Measurements from ENCODE around the gene LRRC37A2. TPM values are rescaled to one million over a fixed set of nuclear protein-coding genes. Genes with fewer than 3 reads are reported as not detected.
"Not testable (repeated sequence)": the region's sequence is repeated elsewhere in the genome, so short reads cannot be mapped to it uniquely, and the experiment has no call there.

LRRC37A2 gene
- 15.0 TPM for polyA plus RNA-seq (2013, experiment 1 of 2; ENCODE audit: insufficient read length)
- polyA plus RNA-seq (2013, experiment 2 of 2; ENCODE audit: insufficient read length), result 15.4 TPM

GRCh38 chr17:46512168-46512567 lies at the start of gene LRRC37A2:
LRRC37A2 (plus strand) TSS chr17:46512468; CDS start chr17:46512713, 245 bp downstream.
- DNase-seq, result not testable (repeated sequence)

GRCh38 chr17:46467618-46468017 lies 44.6 kb upstream of the LRRC37A2 start:
- not testable (repeated sequence) for DNase-seq

- DNase-seq, result not testable (repeated sequence)
These were observed 37.8 kb upstream of the LRRC37A2 start for GRCh38 chr17:46474489-46474888.

GRCh38 chr17:46475583-46475982 lies 36.7 kb upstream of the LRRC37A2 start:
- not testable (repeated sequence) for DNase-seq

- DNase-seq, result not testable (repeated sequence)
These were observed 33.4 kb upstream of the LRRC37A2 start for GRCh38 chr17:46478823-46479222.

GRCh38 chr17:46481310-46481709 lies 31.0 kb upstream of the LRRC37A2 start:
- DNase-seq, result not testable (repeated sequence)

GRCh38 chr17:46492021-46492420 lies 20.2 kb upstream of the LRRC37A2 start:
- not testable (repeated sequence) for DNase-seq

- DNase-seq, result not testable (repeated sequence)
These were observed 12.7 kb upstream of the LRRC37A2 start for GRCh38 chr17:46499437-46500139.

- DNase-seq, result not testable (repeated sequence)
These were observed 6.4 kb upstream of the LRRC37A2 start for GRCh38 chr17:46505896-46506295.

- DNase-seq, result not testable (repeated sequence)
These were observed 22.4 kb downstream of the LRRC37A2 start for GRCh38 chr17:46534716-46535115.

GRCh38 chr17:46548607-46549006 lies 36.3 kb downstream of the LRRC37A2 start:
- not testable (repeated sequence) for DNase-seq

- DNase-seq, result not testable (repeated sequence)
These were observed 46.9 kb downstream of the LRRC37A2 start for GRCh38 chr17:46559155-46559554.

GRCh38 chr17:46560048-46560447 lies 47.8 kb downstream of the LRRC37A2 start:
- not testable (repeated sequence) for DNase-seq

- DNase-seq, result not testable (repeated sequence)
These were observed 54.0 kb downstream of the LRRC37A2 start for GRCh38 chr17:46566284-46566683.

GRCh38 chr17:46566980-46567379 lies 54.7 kb downstream of the LRRC37A2 start:
- not testable (repeated sequence) for DNase-seq

- not testable (repeated sequence) for DNase-seq
These were observed 59.5 kb downstream of the LRRC37A2 start for GRCh38 chr17:46571796-46572195.

- DNase-seq, result not testable (repeated sequence)
These were observed 67.1 kb downstream of the LRRC37A2 start, which contains the start of gene ARL17A for GRCh38 chr17:46579083-46580075. ARL17A (minus strand) TSS chr17:46579691; CDS start chr17:46576322, 3,369 bp downstream.

GRCh38 chr17:46580082-46580481 lies 67.8 kb downstream of the LRRC37A2 start:
- not testable (repeated sequence) for DNase-seq

- DNase-seq, result not testable (repeated sequence)
These were observed 73.2 kb downstream of the LRRC37A2 start for GRCh38 chr17:46585444-46585843.

- not testable (repeated sequence) for DNase-seq
These were observed 78.2 kb downstream of the LRRC37A2 start, which contains the start of gene NSF for GRCh38 chr17:46590157-46591146. NSF (plus strand) TSS chr17:46590669; CDS start chr17:46590776, 107 bp downstream.

GRCh38 chr17:46591332-46591731 lies 79.1 kb downstream of the LRRC37A2 start:
- DNase-seq, result not testable (repeated sequence)
